ENCODE results near the gene ADRA2B.

DNA sequence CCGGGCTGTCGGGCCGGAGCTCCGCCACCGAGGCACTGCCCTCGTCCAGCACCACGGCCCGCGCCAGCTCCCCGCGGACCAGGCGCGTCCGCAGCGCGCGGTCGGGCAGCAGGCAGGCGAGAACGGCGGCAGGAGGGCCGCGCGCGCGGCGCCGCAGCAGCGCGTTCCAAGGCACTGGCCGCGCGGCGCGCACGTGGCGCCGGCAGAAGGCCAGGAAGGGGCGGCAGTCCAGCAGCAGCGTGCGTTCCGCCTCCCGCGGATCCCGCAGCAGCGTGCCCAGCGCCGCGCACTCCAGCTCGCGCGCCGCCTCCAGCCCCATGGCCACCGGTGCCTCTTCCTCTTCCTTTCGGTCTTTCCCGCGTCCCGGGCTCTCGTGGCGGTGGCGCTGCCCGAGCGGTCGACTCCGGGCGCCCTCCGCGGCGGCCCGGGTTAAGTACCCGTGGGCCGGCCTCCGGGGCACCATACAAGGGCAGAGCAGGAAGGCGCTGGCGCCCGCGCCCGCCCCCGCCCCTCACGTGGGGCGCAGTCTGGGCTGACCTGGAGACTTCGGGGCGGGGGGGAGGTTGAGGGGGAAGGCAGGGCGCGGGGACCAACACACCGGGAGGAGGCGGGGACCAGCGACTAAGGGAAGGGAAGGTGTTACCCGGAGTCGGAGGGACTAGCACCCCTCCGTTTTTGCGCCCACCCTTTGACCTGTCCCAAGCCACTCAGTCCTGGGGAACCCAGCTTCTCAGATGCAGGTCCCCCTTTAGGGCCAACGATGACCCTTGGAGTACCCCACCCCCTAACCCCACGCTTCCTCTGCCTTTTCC is 28.9 kb upstream of the ADRA2B start, which contains the start of gene DUSP2:
- TF ChIP-seq CTCF (IDR thresholded peaks at IDR 0.05): no peak
- peak; percentile 54 to 60 for TF ChIP-seq POLR2AphosphoS5 (IDR thresholded peaks at IDR 0.05)
- TF ChIP-seq POLR2A (IDR thresholded peaks at IDR 0.05; ENCODE audit: low read depth): no peak

All from esophagus muscularis mucosa (tissue), 3 donors.